ENCODE measurements around the gene HPSE2.

- TF ChIP-seq CTCF (IDR thresholded peaks at IDR 0.05; ENCODE audit: low read depth, low read length, missing input control) (peak; percentile 67), HNF4G (IDR thresholded peaks at IDR 0.05) (no peak), REST (IDR thresholded peaks at IDR 0.05) (no peak), FOXA1 (IDR thresholded peaks at IDR 0.05) (no peak), RAD21 (IDR thresholded peaks at IDR 0.05) (peak; percentile 54 to 77)
These were observed 809.9 kb downstream of the HPSE2 start for GRCh38 chr10:98425511-98426352.
